AG04449 (cell line): ENCODE results near the gene POLDIP2.

Source experiments
- CTCF ChIA-PET: fragments of 350-600 bp; formaldehyde crosslinking; extraction: SDS; loops from one replicate; lab custom pipeline; 2021; ENCODE audit warnings: antibody characterized with exemption; lab: Yijun Ruan, JAX
- POLR2A ChIA-PET: fragments of 400-600, 350-600 bp; formaldehyde crosslinking; extraction: SDS; loops from one replicate; lab custom pipeline; 2020; ENCODE audit warnings: antibody characterized with exemption, inconsistent platforms; lab: Yijun Ruan, JAX
- DNase-seq: peaks from one replicate; pipeline ENCODE4 v3.0.0-alpha.2; 2010; ENCODE audit warnings: low read depth, low spot score
- H3K4me3 ChIP-seq: 2 replicates; pipeline ENCODE4 v1.5.1; 2011; ENCODE audit warnings: low read depth, mild to moderate bottlenecking, control low read depth, low read length
- CTCF ChIP-seq: IDR thresholded peaks from one replicate; pipeline ENCODE4 v1.5.1; 2011; ENCODE audit warnings: mild to moderate bottlenecking, moderate library complexity, low read length, control low read depth, inconsistent platforms; ENCODE audit not compliant: insufficient read depth; ENCODE audit errors: missing control alignments

POLDIP2 gene

GRCh38 chr17:28320215-28321061, 36.9 kb downstream of the POLDIP2 start:
- POLR2A ChIA-PET, result no interaction called here

GRCh38 chr17:28319598-28319935, 37.8 kb downstream of the POLDIP2 start:
- TF ChIP-seq CTCF, result no peak
- peak overlapping the region; percentile 82 for H3K4me3 ChIP-seq
- ChIA-PET CTCF (interaction anchor here (0.8 to 2.9 kb wide), 8 partner anchors 9 to 90 kb away, joined by 3 to 14 read pairs (median 4); partner anchors contain the start of genes IFT20 and TNFAIP1), POLR2A (no interaction called here)
- no peak for DNase-seq

More at GRCh38 chr17:28320215-28321061, 36.9 kb downstream of the POLDIP2 start:
- DNase-seq, result no peak
- CTCF ChIA-PET, result interaction anchor here (0.8 to 2.9 kb wide), 9 partner anchors 8 to 91 kb away, joined by 3 to 14 read pairs (median 4); partner anchors contain the start of genes IFT20 and TNFAIP1
- peak overlapping the region; percentile 82; the same call in 1 of the 2 replicates for H3K4me3 ChIP-seq
- TF ChIP-seq CTCF, result no peak

GRCh38 chr17:28318759-28319597, 38.3 kb downstream of the POLDIP2 start, which contains the start of gene TMEM97:
TSS of gene TMEM97 (plus strand) at chr17:28319200. CDS start at chr17:28319240, 40 bp downstream.
- peak; percentile 9 for TF ChIP-seq CTCF
- CTCF ChIA-PET, result interaction anchor here (0.8 to 2.9 kb wide), 8 partner anchors 10 to 89 kb away, joined by 3 to 14 read pairs (median 5); partner anchors contain the start of genes IFT20 and TNFAIP1
- H3K4me3 ChIP-seq, result peak within 1 kb of the TSS; percentile 82

GRCh38 chr17:28317966-28318758, 39.2 kb downstream of the POLDIP2 start:
- POLR2A ChIA-PET, result interaction anchor here (0.5 to 0.7 kb wide), 3 partner anchors 15 to 28 kb away, joined by 3 read pairs; partner anchors contain the start of genes IFT20 and TNFAIP1

More at GRCh38 chr17:28318759-28319597, 38.3 kb downstream of the POLDIP2 start, which contains the start of gene TMEM97:
- POLR2A ChIA-PET, result interaction anchor here (0.5 kb wide), 1 partner anchor 29 kb away, joined by 3 read pairs; no protein-coding TSS in a partner anchor
- peak; percentile 78 for DNase-seq

More at GRCh38 chr17:28317966-28318758, 39.2 kb downstream of the POLDIP2 start:
- CTCF ChIA-PET, result interaction anchor here (0.9 to 1.5 kb wide), 4 partner anchors 17 to 512 kb away, joined by 3 to 8 read pairs (median 6); partner anchors contain the start of genes IFT20 and TNFAIP1
- no peak for TF ChIP-seq CTCF
- peak overlapping the region; percentile 82 for H3K4me3 ChIP-seq
- no peak for DNase-seq
